CD8-positive, alpha-beta memory T cell (primary cell): ENCODE data around the gene ATP6V1F. TPM values are rescaled to one million over a fixed set of nuclear protein-coding genes. Genes with fewer than 3 reads are reported as not detected.
A peak's percentile ranks its signal among the peaks of the same experiment; 100 is the strongest.

ENCODE experiments used
- CTCF ChIA-PET: fragments of 350-600 bp; sonication (Branson Sonifier 250); formaldehyde crosslinking; loops from one replicate; lab custom pipeline; 2021; ENCODE audit warnings: antibody characterized with exemption; lab: Charles Lee
- POLR2A ChIA-PET: fragments of 350-600 bp; sonication (Branson Sonifier 250); formaldehyde crosslinking; loops from one replicate; lab custom pipeline; 2021; ENCODE audit warnings: antibody characterized with exemption; lab: Charles Lee
- DNase-seq, 5 donors: peaks; one replicate each; pipeline versions ENCODE4 v3.0.0 to v3.0.0-alpha.2; 2020 to 2022; ENCODE audit warnings: mixed read lengths in 1 of 5
- H3K27ac ChIP-seq: one replicate; pipeline ENCODE4 v1.7.0; 2013; ENCODE audit warnings: low read depth, mild to moderate bottlenecking, low read length, moderate library complexity
- H3K27me3 ChIP-seq: 2 replicates; pipeline ENCODE4 v1.7.0; 2013; ENCODE audit warnings: low read length, mild to moderate bottlenecking; ENCODE audit not compliant: insufficient read depth, poor library complexity, severe bottlenecking
- H3K36me3 ChIP-seq: 2 replicates; pipeline ENCODE4 v1.7.0; 2013; ENCODE audit warnings: mild to moderate bottlenecking, low read length, moderate library complexity; ENCODE audit not compliant: insufficient read depth
- H3K4me1 ChIP-seq: 2 replicates; pipeline ENCODE4 v1.7.0; 2013; ENCODE audit warnings: mild to moderate bottlenecking, low read length, moderate library complexity; ENCODE audit not compliant: insufficient read depth
- H3K4me3 ChIP-seq: 2 replicates; pipeline ENCODE4 v1.7.0; 2013; ENCODE audit warnings: mild to moderate bottlenecking, low read length
- H3K9me3 ChIP-seq: 2 replicates; pipeline ENCODE4 v1.7.0; 2013; ENCODE audit warnings: mild to moderate bottlenecking, low read length
- H3K27ac Mint-ChIP-seq, 8 donors: one replicate each; pipeline ENCODE4 v1.8.0; 2020 to 2021; ENCODE audit warnings: mixed read lengths in 8 of 8, mild to moderate bottlenecking in 6 of 8, inconsistent platforms in 3 of 8, moderate library complexity in 3 of 8
- H3K27me3 Mint-ChIP-seq, 2 donors: one replicate each; pipeline ENCODE4 v1.8.0; 2020 to 2021; ENCODE audit warnings: mixed read lengths in 2 of 2, mild to moderate bottlenecking in 1 of 2, moderate library complexity in 1 of 2
- H3K36me3 Mint-ChIP-seq, 3 donors: one replicate each; pipeline ENCODE4 v1.8.0; 2020 to 2021; ENCODE audit warnings: mixed read lengths in 3 of 3, inconsistent platforms in 1 of 3, mild to moderate bottlenecking in 1 of 3
- H3K4me1 Mint-ChIP-seq, 3 donors: one replicate each; pipeline ENCODE4 v1.8.0; 2020 to 2021; ENCODE audit warnings: mixed read lengths in 3 of 3, inconsistent platforms in 1 of 3, mild to moderate bottlenecking in 1 of 3
- H3K4me3 Mint-ChIP-seq, 7 donors: one replicate each; pipeline ENCODE4 v1.8.0; 2020 to 2021; ENCODE audit warnings: mixed read lengths in 7 of 7, mild to moderate bottlenecking in 6 of 7, moderate library complexity in 4 of 7, inconsistent platforms in 2 of 7
- H3K9me3 Mint-ChIP-seq, 5 donors: one replicate each; pipeline ENCODE4 v1.8.0; 2020 to 2022; ENCODE audit warnings: mixed read lengths in 5 of 5, mild to moderate bottlenecking in 3 of 5, moderate library complexity in 2 of 5, inconsistent platforms in 1 of 5
- polyA plus RNA-seq: library from polyadenylated mRNA; unstranded; fragments of 300-500 nt; fragmentation: Illumina TruSeq; gene quantifications from one replicate; pipeline ENCODE4 v1.2.3, GENCODE V29; 2021
- total RNA-seq, 2 experiments: library from RNA; stranded (reverse); gene quantifications; one replicate each; pipeline ENCODE4 v1.2.3, GENCODE V29; 2021

Gene ATP6V1F
- total and polyA plus RNA-seq, 3 experiments from 2014 or later, result 145 to 295 (median 147) TPM

DNA sequence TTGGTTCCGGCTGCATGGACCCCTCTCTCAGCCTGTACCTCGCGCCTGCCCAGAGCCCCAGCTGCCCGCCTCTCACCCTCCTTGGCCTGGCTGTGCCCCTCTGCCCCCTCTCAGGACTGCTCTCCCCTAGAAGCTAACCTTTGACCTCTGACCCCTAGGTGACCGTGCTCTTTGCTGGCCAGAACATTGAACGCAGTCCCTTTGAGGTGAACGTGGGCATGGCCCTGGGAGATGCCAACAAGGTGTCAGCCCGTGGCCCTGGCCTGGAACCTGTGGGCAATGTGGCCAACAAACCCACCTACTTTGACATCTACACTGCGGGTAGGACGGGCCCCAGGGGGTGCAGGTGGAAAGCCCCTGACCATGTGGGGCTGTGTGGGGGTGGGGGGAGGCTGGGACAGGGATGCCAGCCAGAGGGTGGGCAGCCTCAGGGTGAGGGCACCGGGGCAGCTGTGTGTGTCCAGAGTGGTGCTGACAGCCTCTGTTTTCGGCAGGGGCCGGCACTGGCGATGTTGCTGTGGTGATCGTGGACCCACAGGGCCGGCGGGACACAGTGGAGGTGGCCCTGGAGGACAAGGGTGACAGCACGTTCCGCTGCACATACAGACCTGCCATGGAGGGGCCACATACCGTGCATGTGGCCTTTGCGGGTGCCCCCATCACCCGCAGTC, 24.4 kb upstream of the ATP6V1F start:
- Histone ChIP-seq H3K27me3 (no peaks in the 10 kb centered on the region), H3K4me3 (no peak overlapping the region), H3K4me1 (no peaks in the 10 kb centered on the region), H3K27ac (no peak overlapping the region), H3K36me3 (no peaks in the 10 kb centered on the region), H3K9me3 (no peaks in the 10 kb centered on the region)
- no peak overlapping the region for H3K4me3 Mint-ChIP-seq
- no peaks in the 10 kb centered on the region for H3K9me3 Mint-ChIP-seq
- H3K27ac Mint-ChIP-seq, result no peak overlapping the region
- DNase-seq, result no peak
- no peaks in the 10 kb centered on the region for H3K27me3 Mint-ChIP-seq
- ChIA-PET CTCF (no interaction called here), POLR2A (interaction anchor here (0.6 kb wide), 1 partner anchor 45 kb away, joined by 4 read pairs; no protein-coding TSS in a partner anchor)
- H3K36me3 Mint-ChIP-seq, result no peaks in the 10 kb centered on the region
- H3K4me1 Mint-ChIP-seq, result peaks cover 0 to 1% (median 0%) of the 10 kb centered on the region in 3 donors

GRCh38 chr7:128838981-128839731, 23.5 kb upstream of the ATP6V1F start:
- Histone ChIP-seq H3K9me3 (no peaks in the 10 kb centered on the region), H3K27ac (no peak overlapping the region), H3K36me3 (no peaks in the 10 kb centered on the region), H3K27me3 (no peaks in the 10 kb centered on the region), H3K4me1 (no peaks in the 10 kb centered on the region), H3K4me3 (no peak overlapping the region)
- Mint-ChIP-seq H3K4me1 (peaks cover 0 to 1% (median 0%) of the 10 kb centered on the region in 3 donors), H3K9me3 (no peaks in the 10 kb centered on the region), H3K4me3 (no peak overlapping the region), H3K27me3 (no peaks in the 10 kb centered on the region), H3K36me3 (no peaks in the 10 kb centered on the region), H3K27ac (no peak overlapping the region)
- CTCF ChIA-PET, result no interaction called here
- no peak for DNase-seq
- POLR2A ChIA-PET, result no interaction called here

- no peak for DNase-seq
- H3K36me3 Mint-ChIP-seq, result no peaks in the 10 kb centered on the region
Observed at GRCh38 chr7:128839751-128840177, 22.9 kb upstream of the ATP6V1F start.

GRCh38 chr7:128840326-128841170, 22.1 kb upstream of the ATP6V1F start:
- H3K27ac Mint-ChIP-seq, result no peak overlapping the region
- Histone ChIP-seq H3K4me3 (no peak overlapping the region), H3K27me3 (no peaks in the 10 kb centered on the region), H3K4me1 (no peaks in the 10 kb centered on the region), H3K36me3 (no peaks in the 10 kb centered on the region), H3K9me3 (no peaks in the 10 kb centered on the region), H3K27ac (no peak overlapping the region)
- peaks cover 0 to 1% (median 0%) of the 10 kb centered on the region in 3 donors for H3K4me1 Mint-ChIP-seq
- no peaks in the 10 kb centered on the region for H3K36me3 Mint-ChIP-seq
- no peak overlapping the region for H3K4me3 Mint-ChIP-seq
- POLR2A ChIA-PET, result no interaction called here
- H3K9me3 Mint-ChIP-seq, result no peaks in the 10 kb centered on the region
- no peak for DNase-seq
- H3K27me3 Mint-ChIP-seq, result no peaks in the 10 kb centered on the region
- CTCF ChIA-PET, result interaction anchor here (1.4 to 5.0 kb wide), 2 partner anchors 22 to 44 kb away, joined by 4 to 35 read pairs; partner anchors contain the start of gene ATP6V1F

More at GRCh38 chr7:128839751-128840177, 22.9 kb upstream of the ATP6V1F start:
- Histone ChIP-seq H3K27ac (no peak overlapping the region), H3K36me3 (no peaks in the 10 kb centered on the region), H3K4me3 (no peak overlapping the region), H3K27me3 (no peaks in the 10 kb centered on the region), H3K9me3 (no peaks in the 10 kb centered on the region), H3K4me1 (no peaks in the 10 kb centered on the region)
- ChIA-PET POLR2A (no interaction called here), CTCF (no interaction called here)
- no peaks in the 10 kb centered on the region for H3K27me3 Mint-ChIP-seq
- H3K4me3 Mint-ChIP-seq, result no peak overlapping the region
- no peak overlapping the region for H3K27ac Mint-ChIP-seq
- H3K4me1 Mint-ChIP-seq, result peaks cover 0 to 1% (median 0%) of the 10 kb centered on the region in 3 donors
- no peaks in the 10 kb centered on the region for H3K9me3 Mint-ChIP-seq

GRCh38 chr7:128841171-128841690, 21.4 kb upstream of the ATP6V1F start:
- ChIA-PET POLR2A (no interaction called here), CTCF (interaction anchor here (1.4 to 5.0 kb wide), 2 partner anchors 21 to 43 kb away, joined by 4 to 35 read pairs; partner anchors contain the start of gene ATP6V1F)
- no peak overlapping the region for H3K27ac Mint-ChIP-seq
- no peaks in the 10 kb centered on the region for H3K36me3 Mint-ChIP-seq
- no peaks in the 10 kb centered on the region for H3K4me1 ChIP-seq
- no peak overlapping the region for H3K4me3 ChIP-seq
- H3K27me3 Mint-ChIP-seq, result no peaks in the 10 kb centered on the region
- no peaks in the 10 kb centered on the region for H3K36me3 ChIP-seq
- no peaks in the 10 kb centered on the region for H3K9me3 Mint-ChIP-seq
- no peaks in the 10 kb centered on the region for H3K9me3 ChIP-seq
- no peaks in the 10 kb centered on the region for H3K27me3 ChIP-seq
- H3K4me3 Mint-ChIP-seq, result peak overlapping the region in 1 of 7 donors; percentile 80
- no peak for DNase-seq
- H3K4me1 Mint-ChIP-seq, result peaks cover 0 to 1% (median 0%) of the 10 kb centered on the region in 3 donors
- no peak overlapping the region for H3K27ac ChIP-seq

DNA sequence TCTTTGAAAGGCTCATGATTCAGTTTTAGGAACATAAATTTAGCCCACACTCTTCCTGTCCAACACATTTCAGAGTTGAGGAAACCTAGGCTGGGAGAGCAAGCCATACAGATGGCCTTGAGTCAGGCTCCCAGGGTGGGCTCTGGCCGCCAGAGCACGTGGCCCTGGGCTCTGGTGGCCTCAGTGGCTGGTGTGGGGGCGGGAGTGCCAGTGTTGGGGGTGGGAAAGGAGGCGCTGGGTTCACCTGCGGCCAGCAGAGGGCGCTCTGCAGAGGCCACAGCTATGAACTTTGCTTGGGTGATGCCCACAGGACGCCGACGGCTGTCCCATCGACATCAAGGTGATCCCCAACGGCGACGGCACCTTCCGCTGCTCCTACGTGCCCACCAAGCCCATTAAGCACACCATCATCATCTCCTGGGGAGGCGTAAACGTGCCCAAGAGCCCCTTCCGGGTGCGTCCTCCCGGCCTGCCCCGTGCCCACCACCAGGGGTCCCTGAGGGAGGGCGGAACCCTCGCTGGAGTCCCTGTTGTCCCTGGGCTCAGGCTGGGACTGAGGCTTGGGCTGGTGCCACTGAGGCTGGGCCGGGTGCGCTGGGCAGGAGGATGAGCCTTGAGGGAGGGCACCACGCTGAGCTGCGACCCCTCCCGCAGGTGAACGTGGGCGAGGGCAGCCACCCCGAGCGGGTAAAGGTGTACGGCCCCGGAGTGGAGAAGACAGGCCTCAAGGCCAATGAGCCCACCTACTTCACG, 20.6 kb upstream of the ATP6V1F start:
- ChIA-PET POLR2A (no interaction called here), CTCF (interaction anchor here (1.3 to 5.0 kb wide), 4 partner anchors 9 to 42 kb away, joined by 3 to 35 read pairs (median 4); partner anchors contain the start of gene ATP6V1F)
- DNase-seq, result peak; percentile 35 to 67 (median 45)
- Mint-ChIP-seq H3K9me3 (no peaks in the 10 kb centered on the region), H3K36me3 (no peaks in the 10 kb centered on the region), H3K27me3 (no peaks in the 10 kb centered on the region), H3K4me3 (no peak overlapping the region), H3K27ac (no peak overlapping the region), H3K4me1 (peaks cover 0 to 1% (median 0%) of the 10 kb centered on the region in 3 donors)
- Histone ChIP-seq H3K27me3 (no peaks in the 10 kb centered on the region), H3K27ac (no peak overlapping the region), H3K4me1 (no peaks in the 10 kb centered on the region), H3K9me3 (no peaks in the 10 kb centered on the region), H3K36me3 (no peaks in the 10 kb centered on the region), H3K4me3 (no peak overlapping the region)
